GM21528 (cell line): ENCODE data around the gene LDB3.
"Not testable (repeated sequence)": the region's sequence is repeated elsewhere in the genome, so short reads cannot be mapped to it uniquely, and the experiment has no call there.

ENCODE experiments used
- ATAC-seq: cut with Tn5 transposase; IDR thresholded peaks from one replicate; pipeline ENCODE4 v1.9.1; 2021; ENCODE audit warnings: mild to moderate bottlenecking, moderate library complexity; ENCODE audit not compliant: unreplicated experiment, low FRiP score

Gene LDB3

GRCh38 chr10:86724445-86724844 lies 56.1 kb downstream of the LDB3 start:
- ATAC-seq, result no peak

- no peak for ATAC-seq
Measured at GRCh38 chr10:86725980-86726676, 57.8 kb downstream of the LDB3 start.

GRCh38 chr10:86726677-86726999 lies 58.3 kb downstream of the LDB3 start:
- no peak for ATAC-seq

DNA sequence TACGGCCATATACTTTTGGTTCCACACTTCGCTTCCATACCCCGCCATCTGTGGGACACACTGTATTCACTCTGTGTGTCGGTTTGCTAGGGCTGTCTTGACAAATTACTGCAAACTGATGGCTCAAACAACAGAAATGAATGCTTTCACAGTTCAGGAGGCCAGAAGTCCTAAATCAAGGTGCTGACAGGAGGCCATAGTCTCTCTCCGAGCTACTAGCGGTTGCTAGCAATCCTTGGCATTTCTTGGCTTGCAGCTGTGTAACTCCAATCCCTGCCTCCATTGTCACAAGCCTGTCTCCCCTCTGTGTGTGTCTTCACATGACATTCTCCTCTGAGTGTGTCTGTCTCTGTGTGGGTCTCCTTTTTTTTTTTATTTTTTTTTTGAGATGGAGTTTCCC lies 59.2 kb downstream of the LDB3 start:
- no peak for ATAC-seq

GRCh38 chr10:86728056-86728455 lies 59.7 kb downstream of the LDB3 start:
- no peak for ATAC-seq

DNA sequence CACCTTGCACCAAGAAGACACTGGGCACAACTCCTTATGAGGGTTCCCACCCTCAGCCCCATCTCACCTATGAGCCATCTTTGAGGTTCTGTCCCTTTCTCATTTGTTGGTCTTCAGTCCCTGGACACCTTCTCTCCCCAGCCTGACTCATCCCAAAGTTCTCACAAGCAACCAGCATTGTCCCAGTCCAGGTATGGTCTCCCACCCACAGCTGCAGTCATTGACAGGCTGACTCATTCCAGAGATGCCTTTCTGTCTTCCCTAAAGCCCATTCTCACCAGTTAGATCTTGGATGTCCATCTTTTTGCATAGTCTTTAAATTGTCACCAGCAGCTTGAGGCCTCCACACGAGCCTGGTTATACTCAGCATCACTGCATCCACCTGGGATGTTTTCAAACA lies 61.4 kb downstream of the LDB3 start:
- no peak for ATAC-seq

GRCh38 chr10:86730227-86730626 lies 61.9 kb downstream of the LDB3 start:
- ATAC-seq, result no peak

GRCh38 chr10:86732771-86733170 lies 64.5 kb downstream of the LDB3 start:
- ATAC-seq, result no peak

- no peak for ATAC-seq
Measured at GRCh38 chr10:86733260-86733671, 65.0 kb downstream of the LDB3 start.

- no peak for ATAC-seq
Measured at GRCh38 chr10:86734207-86734988, 66.1 kb downstream of the LDB3 start.

GRCh38 chr10:86735278-86735677 lies 67.0 kb downstream of the LDB3 start:
- not testable (repeated sequence) for ATAC-seq

DNA sequence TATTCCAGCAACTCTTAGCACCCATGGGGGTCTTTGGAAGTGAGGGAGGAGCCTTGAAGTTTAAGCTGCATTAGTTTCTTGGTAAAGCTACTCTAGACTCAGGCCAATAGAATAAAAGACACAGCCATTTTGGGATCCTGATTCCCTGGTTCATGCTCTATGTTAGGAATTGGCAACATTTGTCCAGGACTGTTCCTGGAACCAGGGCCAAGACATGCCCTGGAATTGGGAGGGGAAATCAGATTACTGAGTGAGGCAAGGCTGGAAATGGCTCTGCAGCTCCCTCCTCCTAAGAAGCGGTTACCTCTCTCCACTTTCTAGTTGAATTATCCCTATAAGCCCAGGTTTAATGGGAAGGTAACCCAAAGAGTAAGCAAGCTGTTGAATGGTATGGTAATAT lies 73.9 kb downstream of the LDB3 start:
- no peak for ATAC-seq

- no peak for ATAC-seq
Measured at GRCh38 chr10:86744067-86744725, 75.9 kb downstream of the LDB3 start.

GRCh38 chr10:86747796-86748581 lies 79.7 kb downstream of the LDB3 start:
- no peak for ATAC-seq

DNA sequence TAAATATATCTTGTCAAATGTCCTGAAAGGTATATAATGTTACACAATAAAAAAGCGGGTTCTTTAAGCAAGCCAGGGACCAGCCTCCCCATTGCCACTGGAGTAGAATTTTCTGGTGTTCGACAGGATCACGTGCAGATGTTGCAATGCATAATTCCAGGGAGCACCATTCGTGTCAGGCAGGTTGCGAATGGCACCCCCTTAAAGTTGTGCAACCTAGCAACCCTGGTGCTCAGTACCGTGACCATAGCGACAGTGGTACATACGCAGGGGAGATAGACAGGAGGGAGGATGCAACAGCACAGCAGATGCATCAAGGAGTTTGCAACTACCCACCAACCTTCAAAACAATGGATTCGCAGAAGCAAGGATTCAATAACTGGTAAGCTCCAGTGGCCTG lies 81.5 kb downstream of the LDB3 start:
- ATAC-seq, result no peak

GRCh38 chr10:86751477-86751876 lies 83.2 kb downstream of the LDB3 start:
- no peak for ATAC-seq

GRCh38 chr10:86752311-86752710 lies 84.0 kb downstream of the LDB3 start:
- no peak for ATAC-seq

GRCh38 chr10:86753051-86753450 lies 84.7 kb downstream of the LDB3 start:
- ATAC-seq, result no peak

DNA sequence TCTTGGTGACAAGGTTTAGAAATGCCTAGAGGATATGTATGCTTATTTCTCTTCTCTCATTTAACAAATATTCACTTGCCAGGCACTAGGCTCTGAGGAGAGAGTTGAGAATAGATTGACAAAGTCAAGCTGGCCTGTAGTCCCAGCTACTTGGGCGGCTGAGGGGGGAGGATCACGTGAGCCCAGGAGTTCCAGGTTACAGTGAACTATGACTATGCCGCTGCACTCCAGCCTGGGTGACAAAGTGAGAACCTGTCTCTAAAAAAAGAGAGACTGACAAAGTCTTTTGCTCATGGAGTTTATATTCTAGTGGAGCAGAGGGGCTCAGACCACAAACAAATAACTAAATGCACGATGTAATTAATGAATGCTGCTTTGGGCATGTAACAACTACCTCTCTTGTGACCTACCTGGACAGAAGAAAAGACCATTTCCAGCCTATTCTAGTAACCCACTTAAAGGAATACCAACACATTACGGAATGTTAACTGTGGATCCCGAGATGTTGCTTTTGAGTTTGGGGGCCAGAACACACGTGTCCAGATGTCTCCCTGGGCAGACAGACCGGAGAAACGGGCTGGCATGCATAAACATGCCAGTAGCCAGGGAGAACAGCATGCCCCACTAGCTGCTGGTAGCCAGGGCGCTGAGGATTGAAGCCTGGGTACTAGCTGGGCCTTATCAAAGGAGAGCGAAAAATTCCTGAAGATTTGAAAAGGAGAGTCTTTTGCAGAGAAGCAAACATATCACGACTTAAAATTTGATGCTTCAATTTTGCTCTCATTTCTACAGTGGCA lies 85.5 kb downstream of the LDB3 start:
- no peak for ATAC-seq

DNA sequence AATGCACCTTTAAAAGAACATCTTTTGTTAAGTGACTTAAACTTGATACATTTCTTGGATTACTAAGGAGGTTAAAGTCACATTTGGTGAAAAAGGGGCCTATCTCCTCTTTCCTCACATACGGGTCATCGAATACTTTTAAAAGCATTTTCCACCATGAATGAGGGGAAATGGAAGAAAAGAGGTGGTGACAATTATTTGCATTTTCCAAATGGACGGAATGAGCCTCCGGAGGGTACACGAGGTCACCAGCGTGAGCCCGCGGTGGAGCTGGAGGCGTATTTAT lies 87.1 kb downstream of the LDB3 start:
- no peak for ATAC-seq
